Measurements from ENCODE around the gene SLC10A7.

SLC10A7 gene

GRCh38 chr4:146347822-146348221, 173.9 kb downstream of the SLC10A7 start:
- no peak for DNase-seq

DNA sequence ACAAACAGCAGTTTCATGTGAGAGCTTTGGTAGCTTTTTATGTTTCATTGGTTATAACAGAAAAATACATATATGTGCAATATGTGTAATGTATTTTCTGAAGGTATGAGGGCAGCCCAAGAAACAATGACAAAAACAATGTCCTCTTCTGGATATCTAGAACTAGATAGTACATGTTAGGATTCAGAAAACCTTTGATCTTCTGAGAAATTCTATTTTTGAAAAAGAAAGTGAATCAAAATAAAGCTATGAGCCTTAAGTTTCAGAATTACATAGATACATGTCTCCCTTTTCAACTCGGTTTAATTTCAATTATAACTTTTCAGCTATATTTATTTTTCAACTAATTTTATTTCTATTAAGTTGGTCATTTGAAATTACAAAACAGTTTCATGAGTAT, 175.5 kb downstream of the SLC10A7 start:
- DNase-seq, result no peak

DNA sequence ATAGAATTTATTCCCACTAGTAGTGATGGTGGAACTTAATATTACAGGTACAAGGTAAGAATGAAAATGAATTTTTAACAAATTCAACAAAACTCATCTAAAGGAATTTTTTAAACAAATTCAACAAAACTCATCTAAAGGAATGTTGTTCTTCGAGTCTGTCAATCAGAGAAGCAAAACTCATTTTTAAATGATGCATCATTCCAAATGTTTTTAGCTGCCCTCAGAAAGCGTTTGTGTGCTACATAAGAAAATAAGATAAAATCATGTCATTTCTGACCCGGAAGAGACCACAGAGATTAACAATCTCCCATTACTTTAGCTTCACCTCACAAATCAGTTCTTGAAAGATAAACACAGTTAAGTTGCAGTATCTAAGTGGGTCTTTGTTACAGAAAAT, 178.0 kb downstream of the SLC10A7 start:
- DNase-seq, result no peak

GRCh38 chr4:146343199-146343598, 178.5 kb downstream of the SLC10A7 start:
- no peak for DNase-seq

GRCh38 chr4:146342600-146343192, 179.0 kb downstream of the SLC10A7 start:
- peak; percentile 46 for DNase-seq

DNA sequence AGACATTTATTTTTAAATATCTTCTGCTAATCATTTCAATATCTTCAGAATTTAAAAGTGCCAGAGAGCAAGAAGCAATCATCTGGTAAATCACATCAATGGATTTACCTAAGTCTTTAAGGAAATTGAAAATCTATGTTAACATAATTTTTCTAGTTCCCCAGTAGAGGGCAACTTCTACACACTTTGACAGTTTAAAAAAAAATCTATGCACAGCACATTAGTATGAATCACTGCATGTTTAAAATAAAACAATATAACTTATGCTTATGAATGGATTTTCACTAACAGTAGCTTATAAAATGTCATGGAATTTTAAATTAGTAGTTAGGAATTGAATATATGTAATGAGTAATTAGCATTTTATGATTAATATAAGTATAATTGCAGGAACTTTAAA, 180.9 kb downstream of the SLC10A7 start:
- DNase-seq, result peak; percentile 48

DNA sequence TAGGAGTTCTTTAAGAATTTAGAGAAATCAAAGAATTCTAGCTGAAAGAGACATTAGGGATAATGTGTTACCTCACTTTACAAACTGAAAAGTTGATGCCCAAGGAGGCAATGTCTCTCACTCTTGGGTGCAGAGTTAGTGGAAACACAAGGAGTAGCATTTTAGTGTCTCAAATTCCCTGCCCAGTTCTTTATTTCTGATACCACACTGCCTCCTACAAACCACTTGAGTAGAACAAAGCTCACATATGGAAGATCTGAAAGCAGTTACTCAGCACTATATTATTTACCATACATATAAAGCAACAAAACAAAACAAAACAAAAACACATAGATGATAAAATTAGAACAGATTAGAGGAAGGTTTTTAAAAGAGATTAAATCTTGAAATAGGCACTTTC, 183.2 kb downstream of the SLC10A7 start:
- no peak for DNase-seq

DNA sequence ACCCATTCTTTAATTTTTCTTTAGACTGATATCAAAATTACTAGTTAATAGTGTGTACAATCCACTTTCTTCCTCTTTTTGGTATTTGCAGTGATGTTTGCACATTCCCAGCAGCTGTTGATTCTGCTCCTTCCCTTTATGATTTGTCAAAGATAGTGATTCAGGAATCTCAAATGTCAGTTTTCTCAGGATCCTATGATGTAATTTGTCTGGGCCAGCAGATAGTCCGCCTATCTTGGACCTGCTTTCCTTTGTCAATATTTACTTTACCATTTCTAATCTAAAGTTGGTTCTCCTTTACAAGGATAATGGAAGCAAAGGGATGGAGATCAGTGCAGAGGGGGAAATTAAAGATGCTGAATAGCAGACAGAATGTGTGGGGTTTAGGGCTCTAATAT, 185.3 kb downstream of the SLC10A7 start:
- peak; percentile 10 for DNase-seq

DNA sequence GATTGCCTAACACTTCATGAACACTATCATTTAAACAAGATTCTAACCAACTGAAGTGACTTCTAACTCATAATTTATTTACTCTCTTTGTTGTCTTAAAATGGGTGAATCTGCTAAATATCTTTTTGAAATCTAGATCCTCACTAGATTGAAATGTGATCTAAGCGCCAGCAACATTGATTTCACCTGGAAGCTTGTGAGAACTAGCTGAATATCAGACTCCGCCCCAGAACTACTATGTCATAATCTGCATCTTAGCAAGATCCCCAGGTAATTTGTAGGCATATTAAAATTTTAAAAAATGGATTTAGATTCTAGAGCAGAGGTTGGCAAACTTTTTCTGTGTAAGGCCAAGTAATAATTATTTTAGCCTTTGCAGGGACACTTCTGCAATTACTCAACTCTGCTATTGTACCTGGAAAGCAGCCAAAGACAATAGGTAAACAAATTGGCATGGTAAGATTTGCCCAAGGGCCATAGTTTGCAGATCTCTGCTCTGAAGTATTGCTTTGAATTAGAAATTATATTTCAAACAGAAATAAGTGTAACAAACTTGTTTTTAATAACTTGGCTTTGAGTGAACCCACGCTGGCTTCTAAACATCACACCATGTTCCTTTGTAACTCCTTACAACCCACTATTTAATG, 185.9 kb downstream of the SLC10A7 start:
- peak; percentile 18 for DNase-seq

DNA sequence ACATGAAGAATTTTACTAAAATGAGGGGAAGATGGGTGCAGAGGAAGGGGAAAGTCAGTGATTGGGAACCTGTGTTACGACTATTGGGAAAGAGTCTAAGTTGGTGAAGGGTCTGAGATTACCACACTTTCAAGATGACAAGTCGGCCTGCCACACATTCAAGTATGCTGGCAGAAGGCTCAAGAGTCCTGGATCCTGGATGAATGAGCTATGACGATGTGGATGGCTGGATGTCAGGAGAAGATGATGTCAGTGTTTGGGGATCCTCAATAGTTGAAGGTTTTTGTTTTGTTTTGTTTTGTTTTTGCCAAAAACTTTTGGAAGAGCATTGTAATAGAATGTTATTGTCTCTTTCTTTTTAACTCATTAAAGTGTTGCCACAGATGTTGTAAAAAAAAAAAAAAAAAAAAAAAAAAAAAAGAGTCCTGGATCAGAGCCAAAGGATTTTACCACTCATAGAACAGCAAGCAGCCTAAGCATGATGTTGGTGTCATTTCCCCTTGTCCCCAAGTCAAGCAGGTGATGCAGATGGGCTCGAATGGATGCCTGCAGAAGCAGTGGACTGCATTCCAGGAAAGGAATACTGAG, 186.8 kb downstream of the SLC10A7 start:
- no peak for DNase-seq

DNA sequence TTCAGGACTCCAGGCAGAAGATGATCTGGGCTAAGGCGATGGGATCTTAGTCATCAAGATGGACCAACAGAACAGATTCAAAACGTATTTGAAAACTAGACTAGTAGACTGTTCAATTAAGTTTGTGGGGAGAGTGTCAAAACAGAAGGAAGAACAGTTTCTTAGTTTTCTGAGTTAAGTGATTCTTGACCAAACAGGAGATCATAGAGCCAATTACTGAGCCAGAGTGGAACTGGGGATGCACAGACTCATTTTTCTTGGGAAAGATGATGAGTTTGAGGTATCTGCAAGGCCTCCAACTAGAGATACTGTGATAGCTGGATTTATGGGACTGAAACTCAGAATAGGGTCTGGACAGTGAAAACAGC, 187.9 kb downstream of the SLC10A7 start:
- no peak for DNase-seq

GRCh38 chr4:146333187-146333894, 188.4 kb downstream of the SLC10A7 start:
- DNase-seq, result peak; percentile 45

GRCh38 chr4:146330392-146330791, 191.3 kb downstream of the SLC10A7 start:
- DNase-seq, result no peak

GRCh38 chr4:146329050-146329716, 192.6 kb downstream of the SLC10A7 start:
- DNase-seq, result peak; percentile 82

GRCh38 chr4:146327859-146328650, 193.7 kb downstream of the SLC10A7 start:
- no peak for DNase-seq

- DNase-seq, result no peak
Measured at GRCh38 chr4:146318894-146319293, 202.8 kb downstream of the SLC10A7 start.

GRCh38 chr4:146317783-146318182, 204.0 kb downstream of the SLC10A7 start:
- no peak for DNase-seq

- DNase-seq, result no peak
Measured at GRCh38 chr4:146315184-146315583, 206.6 kb downstream of the SLC10A7 start.

GRCh38 chr4:146311238-146311970, 210.3 kb downstream of the SLC10A7 start:
- no peak for DNase-seq

GRCh38 chr4:146310319-146311021, 211.3 kb downstream of the SLC10A7 start:
- DNase-seq, result no peak

DNA sequence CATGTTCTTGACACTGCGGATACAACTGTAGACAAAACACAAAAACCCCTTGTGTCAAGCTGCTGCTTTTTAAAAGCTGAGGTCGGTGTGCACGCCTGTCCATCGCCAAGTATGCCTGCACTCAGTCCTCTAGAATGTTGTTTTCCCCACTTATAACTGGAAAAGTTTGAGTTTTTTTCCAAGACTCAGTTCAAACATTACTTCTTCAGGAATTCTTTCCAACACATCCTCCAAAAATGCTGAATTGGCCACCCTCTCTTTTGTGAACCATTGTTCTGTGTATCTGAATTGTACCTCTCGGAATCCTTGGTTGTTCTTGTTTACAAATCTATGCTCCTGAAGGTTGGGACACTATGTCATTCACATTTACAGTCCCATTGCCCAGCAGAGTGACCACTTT, 212.8 kb downstream of the SLC10A7 start:
- DNase-seq, result no peak

Measured in fibroblast of skin of scalp (primary cell).